ENCODE data around the gene KIAA0408. TPM values are rescaled to one million over a fixed set of nuclear protein-coding genes. Genes with fewer than 3 reads are reported as not detected.

KIAA0408 gene
- total and polyA plus RNA-seq, 9 of the 15 experiments (the other 6 are each of a cell fraction or from before 2014, with no cell fraction given): 0.11 TPM; not detected in 8

- no TSS peak for BruUV-seq (replicated peaks)
- no peak for DNase-seq (ENCODE audit: extremely low read depth in 1 of 4, low spot score in 3 of 4)
- Histone ChIP-seq H3K9me1 (ENCODE audit: control insufficient read depth, insufficient read depth, low read length) (no peaks in the 10 kb centered on the region), H3K27ac (ENCODE audit: extremely low read depth, low read depth, low read length) (no peak overlapping the region), H3K9ac (ENCODE audit: insufficient read depth in 1 of 2, low read depth in 2 of 2, low read length in 2 of 2) (no peak overlapping the region), H3K79me2 (ENCODE audit: control insufficient read depth, insufficient read depth, low read length) (no peaks in the 10 kb centered on the region), H3K4me1 (replicated peaks in 1 of 2; ENCODE audit: control insufficient read depth in 2 of 2, insufficient read depth in 2 of 2, low read length in 2 of 2) (no peaks in the 10 kb centered on the region), H3K27me3 (ENCODE audit: control insufficient read depth in 2 of 2, insufficient read depth in 2 of 2, low read length in 2 of 2) (no peaks in the 10 kb centered on the region; a peak in 1 of 5 replicates), H3K9me3 (replicated peaks; ENCODE audit: control insufficient read depth, insufficient read depth, low read depth, low read length) (no peaks in the 10 kb centered on the region), H3K36me3 (ENCODE audit: control insufficient read depth, insufficient read depth, low read length) (no peaks in the 10 kb centered on the region), H3K4me3 (no peak overlapping the region), H2AFZ (ENCODE audit: low read depth, low read length) (no peak overlapping the region), H4K20me1 (replicated peaks; ENCODE audit: control insufficient read depth, insufficient read depth, low read length) (no peaks in the 10 kb centered on the region), H3K4me2 (ENCODE audit: insufficient read depth, low read length) (no peak overlapping the region)
- ChIA-PET CTCF (ENCODE audit: low intra/inter-chr PET ratio) (no interaction called here), POLR2A (no interaction called here)
- ATAC-seq: no peak
- no peak for FAIRE-seq
- intact Hi-C loops (cut with micrococcal nuclease): no loop called here
- WGBS (ENCODE audit: insufficient coverage, low coverage, missing lambda C conversion rate): 0% methylated on average over 2 of the region's 2 CpGs
- in situ Hi-C loops (cut with MboI): no loop called here
- no peak for TF ChIP-seq ARID3B (CRISPR knock-in tag; IDR thresholded peaks at IDR 0.05; ENCODE audit: borderline replicate concordance)
- TF ChIP-seq HOXB6 (CRISPR knock-in tag; IDR thresholded peaks at IDR 0.05; ENCODE audit: borderline replicate concordance): no peak
- TF ChIP-seq ZNF561 (CRISPR knock-in tag; conservative IDR thresholded peaks at IDR 0.05): no peak
- TF ChIP-seq ZNF384 (IDR thresholded peaks at IDR 0.05; ENCODE audit: low read depth, low read length): no peak
- TF ChIP-seq HBP1 (CRISPR knock-in tag; IDR thresholded peaks at IDR 0.05): no peak
- TF ChIP-seq TCF15 (CRISPR knock-in tag; IDR thresholded peaks at IDR 0.05): no peak
- no peak for TF ChIP-seq SMARCA4 (IDR thresholded peaks at IDR 0.05)
- no peak for TF ChIP-seq CBX3 (IDR thresholded peaks at IDR 0.05; ENCODE audit: borderline replicate concordance in 1 of 2, low read length in 2 of 2)
- no peak for TF ChIP-seq ZNF592 (IDR thresholded peaks at IDR 0.05)
- no peak for TF ChIP-seq JUN (IDR thresholded peaks at IDR 0.05; ENCODE audit: borderline replicate concordance, low read depth, low read length)
- TF ChIP-seq JUN (CRISPR knock-in tag; IDR thresholded peaks at IDR 0.05; ENCODE audit: borderline replicate concordance): no peak
- TF ChIP-seq ETV6 (IDR thresholded peaks at IDR 0.05; ENCODE audit: borderline replicate concordance in 1 of 2, low read depth in 2 of 2, low read length in 1 of 2): no peak
- TF ChIP-seq ETV6 (CRISPR knock-in tag; IDR thresholded peaks at IDR 0.05; ENCODE audit: borderline replicate concordance): no peak
- no peak for TF ChIP-seq PURB (CRISPR knock-in tag; IDR thresholded peaks at IDR 0.05; ENCODE audit: low read depth)
- TF ChIP-seq NFIX (CRISPR knock-in tag; IDR thresholded peaks at IDR 0.05; ENCODE audit: low read depth): no peak
Observed at GRCh38 chr6:127439718-127440117, 19.5 kb downstream of the KIAA0408 start.
